SJSA1 (cell line): Measurements from ENCODE around the gene RBPJL. TPM values are rescaled to one million over a fixed set of nuclear protein-coding genes. Genes with fewer than 3 reads are reported as not detected.

Experiments used
- DNase-seq, 2 experiments: peaks; one replicate each; pipeline ENCODE4 v3.0.0-alpha.2; 2015 to 2020; ENCODE audit warnings: low spot score in 2 of 2, low read depth in 1 of 2
- H3K27ac ChIP-seq: fragments of 250-450 bp; sonication (Bioruptor Pico); 2 replicates; pipeline ENCODE4 v1.5.1; 2020; ENCODE audit warnings: mild to moderate bottlenecking, moderate library complexity
- H3K27me3 ChIP-seq: fragments of 250-450 bp; sonication (Bioruptor Pico); replicated peaks from 2 replicates; pipeline ENCODE4 v1.5.1; 2020; ENCODE audit warnings: mild to moderate bottlenecking, moderate library complexity
- H3K36me3 ChIP-seq: fragments of 250-450 bp; sonication (Bioruptor Pico); 2 replicates; pipeline ENCODE4 v1.5.1; 2020; ENCODE audit warnings: mild to moderate bottlenecking
- H3K4me1 ChIP-seq: fragments of 250-450 bp; sonication (Bioruptor Pico); replicated peaks from 2 replicates; pipeline ENCODE4 v1.6.1; 2021; ENCODE audit warnings: mild to moderate bottlenecking
- H3K4me3 ChIP-seq: fragments of 250-450 bp; sonication (Bioruptor Pico); 2 replicates; pipeline ENCODE4 v1.5.1; 2020; ENCODE audit warnings: mild to moderate bottlenecking
- H3K9me3 ChIP-seq: fragments of 250-450 bp; sonication (Bioruptor Pico); replicated peaks from 2 replicates; pipeline ENCODE4 v1.5.1; 2020; ENCODE audit warnings: mild to moderate bottlenecking
- total RNA-seq: library from RNA; depleted of rRNA; stranded (reverse); fragments of >200 nt; shearing (Covaris generic); gene quantifications from 2 replicates; pipeline ENCODE4 v1.2.3, GENCODE V29; 2014

Gene RBPJL
- total RNA-seq, 1 experiment from 2014 or later: not detected

- DNase-seq: peak; percentile 82 to 89
- H3K27me3 ChIP-seq: no peaks in the 10 kb centered on the region
- H3K9me3 ChIP-seq: no peaks in the 10 kb centered on the region
- H3K36me3 ChIP-seq: peaks cover 90% of the 10 kb centered on the region
- H3K4me1 ChIP-seq: peaks cover 56% of the 10 kb centered on the region
- no peak overlapping the region for H3K4me3 ChIP-seq
- peak overlapping the region; percentile 79 for H3K27ac ChIP-seq
Observed at GRCh38 chr20:45337367-45338120, 30.9 kb downstream of the RBPJL start.

DNA sequence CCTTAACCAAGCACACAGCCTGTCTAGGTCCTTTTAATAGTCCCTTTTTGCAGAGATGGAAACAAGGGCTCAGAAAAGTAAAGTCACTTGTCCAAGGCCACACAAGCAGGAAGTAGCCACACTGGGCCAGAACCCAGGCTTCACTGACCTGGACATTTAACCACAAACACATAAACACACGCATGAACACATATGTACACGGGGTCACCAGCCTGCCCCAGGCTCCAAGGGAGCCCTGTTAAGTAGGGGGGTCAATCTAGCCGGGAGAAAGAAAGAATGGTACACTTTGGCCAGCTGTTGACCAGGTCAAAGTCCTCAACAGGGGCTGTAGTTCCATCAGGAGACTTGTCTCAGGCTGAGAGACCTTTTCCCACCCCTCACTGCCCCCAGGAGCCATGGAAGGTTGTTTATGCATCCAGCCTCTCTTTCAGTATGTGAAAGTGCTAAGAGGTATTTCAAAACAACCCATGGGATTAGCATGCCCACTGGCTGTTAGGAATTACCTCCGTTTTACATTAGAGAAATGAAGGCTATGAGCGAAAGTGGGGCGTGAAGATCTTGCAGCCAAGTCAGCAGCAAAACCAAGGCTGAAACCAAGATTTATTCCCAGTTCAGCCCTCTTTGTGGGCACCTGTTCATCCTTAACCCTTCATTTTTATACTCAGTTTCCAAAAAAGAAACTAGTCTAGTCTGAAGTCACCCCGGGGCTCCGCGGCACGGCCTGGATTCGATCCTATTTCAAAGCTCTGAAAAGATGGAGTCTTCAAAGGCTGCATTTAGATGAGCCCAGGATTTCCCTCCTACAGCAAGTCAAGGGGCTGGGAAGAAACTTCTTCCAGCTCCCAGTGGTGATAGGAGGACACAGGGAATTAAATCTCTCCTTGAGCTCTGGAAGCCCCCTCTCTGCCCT, 31.7 kb downstream of the RBPJL start:
- peak in 1 of 2 experiments; percentile 75 for DNase-seq
- H3K4me3 ChIP-seq: no peak overlapping the region
- no peaks in the 10 kb centered on the region for H3K27me3 ChIP-seq
- peaks cover 89% of the 10 kb centered on the region for H3K36me3 ChIP-seq
- H3K4me1 ChIP-seq: peaks cover 65% of the 10 kb centered on the region
- no peaks in the 10 kb centered on the region for H3K9me3 ChIP-seq
- H3K27ac ChIP-seq: peak overlapping the region; percentile 79

- H3K27me3 ChIP-seq: no peaks in the 10 kb centered on the region
- peaks cover 72% of the 10 kb centered on the region for H3K4me1 ChIP-seq
- H3K36me3 ChIP-seq: peaks cover 90% of the 10 kb centered on the region
- no peak for DNase-seq
- no peak overlapping the region for H3K4me3 ChIP-seq
- H3K27ac ChIP-seq: peak overlapping the region; percentile 79; the same call in 1 of the 2 replicates
- H3K9me3 ChIP-seq: no peaks in the 10 kb centered on the region
Observed at GRCh38 chr20:45339084-45339483, 32.4 kb downstream of the RBPJL start.

GRCh38 chr20:45339799-45340198, 33.2 kb downstream of the RBPJL start:
- Histone ChIP-seq H3K9me3 (no peaks in the 10 kb centered on the region), H3K27ac (no peak overlapping the region), H3K4me1 (peaks cover 79% of the 10 kb centered on the region), H3K4me3 (no peak overlapping the region), H3K36me3 (peaks cover 88% of the 10 kb centered on the region), H3K27me3 (no peaks in the 10 kb centered on the region)
- DNase-seq: no peak

DNA sequence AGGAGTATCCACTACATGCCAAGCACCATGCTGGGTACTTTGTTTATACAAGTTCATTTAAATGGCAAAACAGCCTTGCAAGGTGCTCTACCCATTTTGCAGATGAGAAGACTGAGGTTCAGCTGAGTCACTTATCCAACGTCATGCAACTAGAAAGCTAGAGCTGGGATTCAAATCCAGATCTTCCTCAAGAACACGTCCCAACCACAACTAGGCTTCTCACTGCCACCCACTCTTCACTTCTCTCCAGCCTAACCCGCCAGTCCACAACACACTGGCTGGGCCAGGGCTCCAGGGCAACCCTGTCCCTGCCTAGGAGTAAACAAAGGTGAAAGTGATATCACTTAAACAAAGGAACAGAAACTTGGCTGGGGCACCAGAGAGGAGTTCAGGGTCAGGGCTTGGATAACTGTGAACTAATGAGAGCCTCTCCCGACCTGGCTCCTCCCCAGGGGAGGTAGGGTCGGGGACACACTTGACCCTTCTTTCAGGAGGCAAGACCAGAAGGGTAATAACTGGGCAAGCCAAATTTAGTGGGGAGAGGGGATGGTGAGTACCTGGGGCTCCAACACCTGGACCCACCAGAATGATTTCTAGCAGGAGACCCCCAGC, 33.7 kb downstream of the RBPJL start:
- DNase-seq: no peak
- Histone ChIP-seq H3K36me3 (peaks cover 88% of the 10 kb centered on the region), H3K4me3 (no peak overlapping the region), H3K27me3 (no peaks in the 10 kb centered on the region), H3K9me3 (no peaks in the 10 kb centered on the region), H3K4me1 (peaks cover 84% of the 10 kb centered on the region), H3K27ac (no peak overlapping the region)

DNA sequence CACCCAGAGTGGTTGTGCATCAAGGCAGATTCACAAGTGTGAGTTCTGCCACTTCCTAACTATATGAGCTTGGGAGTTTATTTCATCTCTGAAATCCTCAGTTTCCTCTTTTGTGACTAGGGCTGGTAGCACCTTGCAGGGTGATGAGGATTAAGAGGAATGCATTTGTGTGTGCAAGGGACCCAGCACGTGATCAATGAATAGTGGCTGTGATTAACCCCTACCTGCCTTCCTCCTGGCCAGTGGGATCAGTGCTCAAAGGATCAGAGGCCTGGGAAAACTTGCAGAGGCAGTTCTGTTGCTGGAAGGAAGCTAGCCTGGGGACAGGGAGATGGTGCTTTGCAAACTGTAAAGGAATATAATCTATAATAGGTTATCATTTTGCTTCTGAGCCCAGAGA, 34.3 kb downstream of the RBPJL start:
- H3K4me3 ChIP-seq: no peak overlapping the region
- H3K9me3 ChIP-seq: no peaks in the 10 kb centered on the region
- H3K36me3 ChIP-seq: peaks cover 82% of the 10 kb centered on the region
- H3K4me1 ChIP-seq: peaks cover 90% of the 10 kb centered on the region
- DNase-seq: no peak
- no peaks in the 10 kb centered on the region for H3K27me3 ChIP-seq
- no peak overlapping the region for H3K27ac ChIP-seq

GRCh38 chr20:45341579-45341938, 34.9 kb downstream of the RBPJL start:
- Histone ChIP-seq H3K4me1 (peaks cover 91% of the 10 kb centered on the region), H3K4me3 (no peak overlapping the region), H3K9me3 (no peaks in the 10 kb centered on the region), H3K36me3 (peaks cover 81% of the 10 kb centered on the region), H3K27me3 (no peaks in the 10 kb centered on the region), H3K27ac (no peak overlapping the region)
- DNase-seq: no peak

GRCh38 chr20:45341939-45342854, 35.6 kb downstream of the RBPJL start:
- DNase-seq: no peak
- peak overlapping the region; percentile 26 for H3K27ac ChIP-seq
- no peaks in the 10 kb centered on the region for H3K27me3 ChIP-seq
- no peaks in the 10 kb centered on the region for H3K9me3 ChIP-seq
- H3K4me1 ChIP-seq: peaks cover 91% of the 10 kb centered on the region
- peaks cover 77% of the 10 kb centered on the region for H3K36me3 ChIP-seq
- H3K4me3 ChIP-seq: no peak overlapping the region

- H3K4me3 ChIP-seq: no peak overlapping the region
- DNase-seq: no peak
- H3K27ac ChIP-seq: no peak overlapping the region; the same call in 1 of the 2 replicates
- no peaks in the 10 kb centered on the region for H3K27me3 ChIP-seq
- peaks cover 71% of the 10 kb centered on the region for H3K36me3 ChIP-seq
- peaks cover 89% of the 10 kb centered on the region for H3K4me1 ChIP-seq
- H3K9me3 ChIP-seq: no peaks in the 10 kb centered on the region; the same call in 1 of the 2 replicates
Observed at GRCh38 chr20:45342855-45343531, 36.4 kb downstream of the RBPJL start.

- no peak for DNase-seq
- peaks cover 85% of the 10 kb centered on the region for H3K4me1 ChIP-seq
Observed at GRCh38 chr20:45343532-45344167, 37.0 kb downstream of the RBPJL start.

DNA sequence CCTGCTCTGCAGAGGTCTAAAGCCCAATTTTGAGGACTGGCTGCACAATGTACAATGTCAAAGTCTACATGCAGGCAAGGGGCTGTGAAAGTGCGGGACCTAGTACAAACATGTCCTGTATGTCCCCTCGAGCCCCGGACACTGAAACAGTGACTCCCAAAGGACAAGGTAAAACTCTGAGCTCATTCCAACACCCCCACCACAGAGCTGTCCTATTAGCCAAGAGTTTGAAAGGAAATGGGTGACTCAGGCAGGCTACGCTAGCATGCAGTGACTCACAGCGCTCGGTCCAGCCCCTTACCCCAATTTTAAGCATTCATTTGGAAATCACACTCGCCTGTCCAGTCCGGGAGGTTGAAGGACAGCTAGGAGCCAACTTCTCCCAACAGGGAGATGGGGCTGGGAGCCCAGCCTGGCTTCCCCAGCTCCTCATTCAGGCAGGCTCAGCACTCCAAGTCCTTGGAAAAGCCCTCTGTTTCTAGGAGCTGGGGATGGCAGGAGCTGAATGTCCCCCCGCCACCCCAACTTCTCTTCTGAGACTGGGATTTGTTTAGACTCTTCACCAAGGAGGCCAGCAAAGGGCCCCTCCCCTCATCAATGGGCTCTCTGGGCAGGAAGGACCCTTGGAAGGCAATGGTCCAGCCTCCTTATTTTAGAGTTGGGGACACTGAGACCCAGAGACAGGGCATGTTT, 37.7 kb downstream of the RBPJL start:
- no peaks in the 10 kb centered on the region; the same call in 1 of the 2 replicates for H3K9me3 ChIP-seq
- H3K27me3 ChIP-seq: no peaks in the 10 kb centered on the region
- peaks cover 85% of the 10 kb centered on the region for H3K4me1 ChIP-seq
- DNase-seq: peak; percentile 77 to 87
- peak overlapping the region; percentile 81 for H3K27ac ChIP-seq
- peaks cover 60% of the 10 kb centered on the region for H3K36me3 ChIP-seq
- 0 out of 2 replicates have a peak overlapping the region, but pooled peaks have one; percentile 3 for H3K4me3 ChIP-seq

More at GRCh38 chr20:45343532-45344167, 37.0 kb downstream of the RBPJL start:
- H3K9me3 ChIP-seq: no peaks in the 10 kb centered on the region; the same call in 1 of the 2 replicates
- no peaks in the 10 kb centered on the region for H3K27me3 ChIP-seq
- H3K4me3 ChIP-seq: no peak overlapping the region
- peak overlapping the region; percentile 81 for H3K27ac ChIP-seq
- H3K36me3 ChIP-seq: peaks cover 67% of the 10 kb centered on the region
